Cardiac muscle cell (in vitro differentiated cells and primary cell): Measurements from ENCODE around the gene ZC3H14. TPM values are rescaled to one million over a fixed set of nuclear protein-coding genes. Genes with fewer than 3 reads are reported as not detected.

ENCODE experiments used
- DNase-seq, 2 donors: peaks; one replicate each; pipeline versions ENCODE4 v3.0.0 to v3.0.0-alpha.2; 2010 to 2017; ENCODE audit warnings: low read depth in 1 of 2, low spot score in 1 of 2
- H3K27ac ChIP-seq: fragments of 200-600 bp; sonication (generic); 2 replicates; pipeline ENCODE4 v1.5.1; 2016
- H3K27me3 ChIP-seq: fragments of 200-600 bp; sonication (generic); 2 replicates; pipeline ENCODE4 v1.6.0; 2016; ENCODE audit warnings: control low read depth
- H3K36me3 ChIP-seq: fragments of 200-600 bp; sonication (generic); 2 replicates; pipeline ENCODE4 v1.5.1; 2016; ENCODE audit warnings: control low read depth
- H3K4me1 ChIP-seq: fragments of 200-600 bp; sonication (generic); 2 replicates; pipeline ENCODE4 v1.8.1; 2017; ENCODE audit warnings: low read depth, mild to moderate bottlenecking, mixed run types
- H3K4me3 ChIP-seq: fragments of 200-600 bp; sonication (generic); 2 replicates; pipeline ENCODE4 v1.5.1; 2016; ENCODE audit warnings: mild to moderate bottlenecking
- H3K9me3 ChIP-seq: fragments of 200-600 bp; sonication (generic); 2 replicates; pipeline ENCODE4 v1.5.1; 2017; ENCODE audit warnings: low read depth, mild to moderate bottlenecking, control low read depth
- polyA plus RNA-seq: library from polyadenylated mRNA; unstranded; fragments of >200 nt; fragmentation: Nextera tagmentation; extraction: Ambion mirVana; gene quantifications from 2 replicates; pipeline ENCODE4 v1.2.1, GENCODE V29; 2016
- total RNA-seq: library from RNA; depleted of rRNA; stranded (reverse); fragments of >200 nt; gene quantifications from 2 replicates; pipeline ENCODE4 v1.2.3, GENCODE V29; 2016
- TF ChIP-seq, protein P1 (sequence below): IDR thresholded peaks from 2 replicates; pipeline ENCODE4 v1.5.1; 2012; ENCODE audit warnings: low read depth, mild to moderate bottlenecking, low read length

Gene ZC3H14
- total and polyA plus RNA-seq, 2 experiments from 2014 or later = 71.3 to 87.4 TPM

DNA sequence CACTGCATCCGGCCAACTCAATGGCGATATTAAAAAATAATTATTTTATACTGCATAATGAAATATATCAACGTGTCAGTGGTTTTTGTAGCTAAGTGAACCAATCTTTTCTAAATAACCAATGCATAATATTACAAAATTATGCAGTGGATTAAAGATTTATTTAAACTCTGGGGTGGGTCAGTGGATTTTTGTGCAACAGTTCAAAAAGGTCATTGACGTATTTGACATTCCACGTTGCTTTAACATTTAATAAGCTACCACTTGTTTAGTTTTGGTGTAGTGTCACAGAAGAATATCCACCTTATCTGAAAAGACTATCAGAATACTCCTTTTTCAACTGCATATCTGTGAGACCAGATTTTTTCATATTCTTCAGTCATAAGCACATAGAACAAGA is 2.6 kb downstream of the ZC3H14 start:
- H3K36me3 ChIP-seq = peaks cover 31% of the 10 kb centered on the region
- no peak for DNase-seq
- TF ChIP-seq, protein P1, sequence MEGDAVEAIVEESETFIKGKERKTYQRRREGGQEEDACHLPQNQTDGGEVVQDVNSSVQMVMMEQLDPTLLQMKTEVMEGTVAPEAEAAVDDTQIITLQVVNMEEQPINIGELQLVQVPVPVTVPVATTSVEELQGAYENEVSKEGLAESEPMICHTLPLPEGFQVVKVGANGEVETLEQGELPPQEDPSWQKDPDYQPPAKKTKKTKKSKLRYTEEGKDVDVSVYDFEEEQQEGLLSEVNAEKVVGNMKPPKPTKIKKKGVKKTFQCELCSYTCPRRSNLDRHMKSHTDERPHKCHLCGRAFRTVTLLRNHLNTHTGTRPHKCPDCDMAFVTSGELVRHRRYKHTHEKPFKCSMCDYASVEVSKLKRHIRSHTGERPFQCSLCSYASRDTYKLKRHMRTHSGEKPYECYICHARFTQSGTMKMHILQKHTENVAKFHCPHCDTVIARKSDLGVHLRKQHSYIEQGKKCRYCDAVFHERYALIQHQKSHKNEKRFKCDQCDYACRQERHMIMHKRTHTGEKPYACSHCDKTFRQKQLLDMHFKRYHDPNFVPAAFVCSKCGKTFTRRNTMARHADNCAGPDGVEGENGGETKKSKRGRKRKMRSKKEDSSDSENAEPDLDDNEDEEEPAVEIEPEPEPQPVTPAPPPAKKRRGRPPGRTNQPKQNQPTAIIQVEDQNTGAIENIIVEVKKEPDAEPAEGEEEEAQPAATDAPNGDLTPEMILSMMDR = no peak

DNA sequence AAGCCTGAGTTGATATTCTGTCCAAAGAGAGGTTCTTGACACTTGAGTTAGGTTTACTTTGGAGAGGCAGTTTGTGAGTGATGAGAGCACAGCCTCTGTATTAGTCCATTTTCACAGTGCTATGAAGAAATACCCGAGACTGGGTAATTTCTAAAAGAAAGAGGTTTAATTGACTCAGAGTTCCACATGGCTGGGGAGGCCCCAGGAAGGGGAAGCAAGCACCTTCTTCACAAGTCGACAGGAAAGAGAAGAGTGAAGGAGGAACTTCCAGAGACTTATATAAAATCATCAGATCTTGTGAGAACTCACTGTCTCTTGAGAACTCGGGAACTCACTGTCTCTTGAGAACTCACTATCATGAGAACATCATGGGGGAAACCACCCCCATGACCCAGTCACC is 5.4 kb downstream of the ZC3H14 start:
- no peaks in the 10 kb centered on the region for H3K4me1 ChIP-seq
- no peaks in the 10 kb centered on the region for H3K27me3 ChIP-seq
- H3K36me3 ChIP-seq = peaks cover 52% of the 10 kb centered on the region
- TF ChIP-seq, protein P1 = no peak
- no peak overlapping the region for H3K4me3 ChIP-seq
- H3K27ac ChIP-seq = no peak overlapping the region
- no peak for DNase-seq
- no peaks in the 10 kb centered on the region for H3K9me3 ChIP-seq

More for the DNA sequence above, 2.6 kb downstream of the ZC3H14 start:
- Histone ChIP-seq H3K9me3 (no peaks in the 10 kb centered on the region), H3K4me1 (no peaks in the 10 kb centered on the region), H3K27ac (no peak overlapping the region), H3K27me3 (no peaks in the 10 kb centered on the region), H3K4me3 (no peak overlapping the region)

DNA sequence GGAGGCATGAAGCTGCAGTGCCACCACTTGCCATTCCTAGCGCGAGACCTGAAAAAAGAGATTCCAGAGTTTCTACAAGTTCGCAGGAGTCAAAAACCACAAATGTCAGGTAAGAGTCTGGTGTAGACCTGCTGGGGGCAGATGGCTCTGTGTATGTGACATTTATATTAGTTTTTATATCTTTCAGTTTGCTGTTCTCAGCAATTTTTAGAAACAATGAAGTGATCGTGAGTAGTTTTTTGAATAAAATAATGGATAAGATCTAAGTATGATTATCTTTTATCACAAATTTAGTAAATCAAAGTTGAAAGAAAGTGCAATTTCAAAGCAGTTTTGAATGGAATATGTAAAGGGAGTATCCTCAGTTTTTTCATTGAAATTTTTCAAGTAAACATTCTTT is 9.3 kb downstream of the ZC3H14 start:
- Histone ChIP-seq H3K27me3 (no peaks in the 10 kb centered on the region), H3K36me3 (peaks cover 90% of the 10 kb centered on the region), H3K4me3 (no peak overlapping the region), H3K9me3 (no peaks in the 10 kb centered on the region), H3K4me1 (no peaks in the 10 kb centered on the region), H3K27ac (no peak overlapping the region)
- TF ChIP-seq, protein P1 = no peak
- no peak for DNase-seq

DNA sequence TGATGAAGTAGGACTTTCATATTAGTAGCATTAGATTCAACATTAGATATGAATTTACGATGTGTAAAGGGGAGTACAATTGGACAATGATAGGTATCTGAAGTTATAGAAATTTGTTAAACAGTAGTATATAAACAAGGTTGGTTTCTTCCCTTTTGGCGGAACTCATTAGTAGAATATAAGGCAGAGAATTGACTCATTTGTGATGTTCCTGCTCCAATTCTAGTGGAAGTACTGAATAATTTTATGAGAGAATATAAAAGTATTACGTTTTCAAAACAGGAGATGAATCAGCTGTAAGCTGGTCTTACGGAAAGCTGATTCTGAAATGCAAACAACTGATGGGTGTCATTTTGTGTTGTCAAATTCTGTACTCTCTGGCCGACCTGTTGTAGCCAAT is 13.4 kb downstream of the ZC3H14 start:
- no peaks in the 10 kb centered on the region for H3K27me3 ChIP-seq
- DNase-seq = no peak
- H3K4me1 ChIP-seq = no peaks in the 10 kb centered on the region
- H3K9me3 ChIP-seq = no peaks in the 10 kb centered on the region
- H3K27ac ChIP-seq = no peak overlapping the region
- H3K4me3 ChIP-seq = no peak overlapping the region
- peaks cover 85% of the 10 kb centered on the region for H3K36me3 ChIP-seq
- TF ChIP-seq, protein P1 = no peak

DNA sequence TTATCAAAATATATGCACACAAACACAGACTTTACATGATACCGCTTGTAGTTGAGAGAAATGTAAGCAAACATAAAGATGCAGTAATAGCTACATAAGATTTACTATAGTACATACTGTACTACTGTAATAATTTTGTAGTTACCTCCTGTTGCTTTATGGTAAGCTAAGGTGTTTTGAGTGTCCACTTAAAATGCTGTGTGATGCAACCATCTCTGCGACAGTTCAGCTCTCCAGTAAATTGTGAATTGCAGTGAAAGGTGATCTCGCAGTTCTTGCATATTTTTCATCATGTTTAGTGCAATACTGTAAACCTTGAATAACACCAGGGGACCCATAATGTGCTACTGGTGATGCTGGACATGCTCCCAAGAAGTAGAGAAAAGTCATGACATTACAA is 21.6 kb downstream of the ZC3H14 start:
- Histone ChIP-seq H3K4me3 (no peak overlapping the region), H3K9me3 (no peaks in the 10 kb centered on the region), H3K27me3 (no peaks in the 10 kb centered on the region), H3K27ac (no peak overlapping the region), H3K36me3 (peaks cover 40% of the 10 kb centered on the region), H3K4me1 (peaks cover 8% of the 10 kb centered on the region)
- no peak for DNase-seq
- TF ChIP-seq, protein P1 = no peak

DNA sequence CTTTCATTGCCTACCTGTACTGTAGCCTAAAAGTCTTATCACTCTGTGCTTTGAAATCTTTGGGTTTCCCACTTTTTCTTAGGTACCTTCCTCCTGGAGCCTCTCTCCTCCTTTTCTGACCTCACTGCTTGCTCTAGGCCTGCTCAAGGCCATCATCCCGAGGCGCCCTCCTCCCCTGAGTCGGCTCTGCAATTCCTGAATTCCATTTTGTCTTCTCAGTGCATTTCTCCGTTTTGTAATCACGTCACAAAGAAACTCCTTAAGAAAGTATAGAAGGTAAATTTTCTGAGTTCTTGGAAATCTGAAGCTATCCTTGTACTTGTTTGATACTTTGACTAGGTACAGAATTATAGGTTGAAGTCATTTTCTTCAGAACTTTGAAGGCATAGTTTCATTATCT is 25.2 kb downstream of the ZC3H14 start:
- Histone ChIP-seq H3K4me3 (no peak overlapping the region), H3K9me3 (no peaks in the 10 kb centered on the region), H3K27ac (no peak overlapping the region), H3K36me3 (peaks cover 42% of the 10 kb centered on the region), H3K4me1 (peaks cover 8% of the 10 kb centered on the region), H3K27me3 (no peaks in the 10 kb centered on the region)
- no peak for DNase-seq
- TF ChIP-seq, protein P1 = no peak
